RPMI7951 (cell line): Measurements from ENCODE around the gene CATSPERZ. TPM values are rescaled to one million over a fixed set of nuclear protein-coding genes. Genes with fewer than 3 reads are reported as not detected.

Experiments
- DNase-seq: peaks from one replicate; pipeline ENCODE4 v3.0.0-alpha.2; 2012; ENCODE audit warnings: low read depth
- total RNA-seq: library from RNA; depleted of rRNA; stranded (reverse); fragments of >200 nt; shearing (Covaris generic); gene quantifications from 2 replicates; pipeline ENCODE4 v1.2.3, GENCODE V29; 2014

CATSPERZ gene
- total RNA-seq, 1 experiment from 2014 or later, result 1.7 TPM

DNA sequence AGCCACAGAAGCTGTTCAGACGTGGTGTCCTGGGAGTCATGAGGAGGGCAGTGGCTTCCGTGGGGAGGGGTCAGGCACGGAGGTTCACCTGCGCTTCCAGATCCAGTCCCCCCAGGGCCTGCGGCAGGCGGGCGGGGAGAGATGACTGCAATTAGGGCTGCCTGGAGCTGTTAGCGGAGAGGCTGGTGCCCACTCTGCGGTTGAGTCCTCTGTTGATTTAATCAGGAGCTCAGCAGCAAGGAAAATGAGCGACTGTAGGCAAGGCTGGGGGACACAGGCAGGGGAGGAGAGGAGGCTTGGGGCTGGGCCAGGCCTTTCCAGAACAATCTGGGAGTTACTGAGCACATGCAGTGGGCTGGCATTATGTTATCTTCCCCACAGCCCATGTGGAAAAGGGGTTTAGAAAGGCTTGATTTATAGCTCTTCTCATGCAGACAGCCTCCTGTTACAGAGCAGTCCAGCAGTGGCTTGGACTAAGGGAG is 35.7 kb upstream of the CATSPERZ start:
- DNase-seq, result no peak

GRCh38 chr11:64265176-64266160 is 34.7 kb upstream of the CATSPERZ start:
- no peak for DNase-seq

DNA sequence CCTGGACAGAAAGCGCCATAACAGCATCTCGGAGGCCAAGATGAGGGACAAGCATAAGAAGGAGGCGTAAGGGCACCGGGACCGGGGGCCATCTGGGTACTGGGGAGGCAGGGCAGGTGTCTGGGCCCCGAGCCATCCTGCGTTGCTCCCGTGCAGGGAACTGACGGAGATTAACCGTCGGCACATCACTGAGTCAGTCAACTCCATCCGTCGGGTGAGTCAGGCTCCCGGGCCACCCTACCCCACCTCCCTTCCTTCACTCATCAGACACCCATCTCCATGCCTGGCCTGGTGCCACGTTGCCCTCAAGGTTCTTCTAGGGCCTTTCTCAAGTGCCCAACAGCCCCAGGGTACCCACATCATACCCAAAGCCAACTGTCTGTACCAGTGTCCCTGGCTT is 33.8 kb upstream of the CATSPERZ start:
- DNase-seq, result peak; percentile 84

DNA sequence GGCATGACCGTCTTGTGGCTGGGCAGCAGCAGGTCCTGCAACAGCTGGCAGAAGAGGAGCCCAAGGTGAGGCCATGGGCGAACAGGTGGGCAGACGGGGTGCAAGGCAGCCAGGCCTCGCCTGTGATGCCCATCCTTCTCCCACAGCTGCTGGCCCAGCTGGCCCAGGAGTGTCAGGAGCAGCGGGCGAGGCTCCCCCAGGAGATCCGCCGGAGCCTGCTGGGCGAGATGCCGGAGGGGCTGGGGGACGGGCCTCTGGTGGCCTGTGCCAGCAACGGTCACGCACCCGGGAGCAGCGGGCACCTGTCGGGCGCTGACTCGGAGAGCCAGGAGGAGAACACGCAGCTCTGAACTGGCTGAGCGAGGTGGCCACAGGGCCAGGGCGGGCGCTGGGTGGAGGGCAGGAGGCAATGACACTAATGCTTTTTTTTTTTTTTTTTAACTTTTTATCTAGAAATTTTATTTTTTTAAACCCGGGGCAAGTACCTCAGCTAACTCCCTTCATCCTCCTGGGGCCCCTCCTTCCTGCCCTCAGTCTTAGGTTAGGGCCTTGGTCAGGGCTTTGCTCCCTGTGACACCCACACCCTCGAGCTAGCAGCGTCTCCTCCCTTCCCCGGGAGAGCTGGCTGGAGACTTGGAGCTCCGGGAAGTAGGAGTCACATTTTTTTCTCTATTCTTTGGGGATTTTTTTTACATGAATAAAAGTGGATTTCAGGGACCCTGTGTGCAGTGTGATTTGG is 32.8 kb upstream of the CATSPERZ start:
- DNase-seq, result peak; percentile 47

DNA sequence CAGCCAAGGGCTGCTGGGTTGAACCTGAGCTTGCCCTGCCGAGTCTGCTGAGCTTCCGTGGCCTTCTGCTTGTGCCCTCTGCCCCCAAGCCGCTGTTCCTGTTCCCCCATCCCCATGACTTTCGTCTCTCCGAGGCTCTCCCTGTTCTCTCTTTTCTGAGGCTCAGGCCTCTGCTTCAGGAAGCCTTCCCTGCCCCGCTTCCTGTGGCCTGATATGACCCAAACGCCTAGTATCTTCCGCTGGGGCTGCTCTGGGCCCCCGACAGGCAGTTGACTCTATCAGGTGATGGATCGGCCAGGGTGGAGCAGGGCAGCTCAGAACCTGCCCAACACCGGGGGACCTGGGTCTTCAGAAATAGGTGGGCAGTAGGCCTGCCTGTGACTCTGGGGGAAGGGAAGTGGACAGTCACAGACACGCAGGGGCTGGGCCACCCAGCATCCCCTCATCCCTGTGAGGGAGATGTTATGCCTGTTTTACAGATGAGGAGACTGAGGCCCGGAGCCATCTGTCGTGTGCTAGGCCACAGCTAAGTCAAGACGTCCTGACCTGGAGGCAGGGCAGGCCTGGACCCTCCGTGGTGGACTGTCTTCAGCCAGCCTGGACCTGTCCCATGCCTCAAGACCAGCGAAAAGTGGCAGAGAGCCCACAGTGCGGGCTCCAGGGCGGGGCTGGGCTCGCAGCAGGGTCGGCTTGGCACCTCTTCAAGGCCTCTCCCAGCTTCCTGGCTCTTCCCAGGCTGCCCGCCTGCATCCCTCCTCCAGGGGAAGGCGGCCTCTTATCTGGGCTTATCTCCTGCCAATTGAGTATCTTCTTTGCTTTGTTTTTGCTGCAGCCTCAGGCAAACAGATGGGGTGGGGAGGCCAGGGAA is 31.9 kb upstream of the CATSPERZ start:
- DNase-seq, result peak; percentile 98

DNA sequence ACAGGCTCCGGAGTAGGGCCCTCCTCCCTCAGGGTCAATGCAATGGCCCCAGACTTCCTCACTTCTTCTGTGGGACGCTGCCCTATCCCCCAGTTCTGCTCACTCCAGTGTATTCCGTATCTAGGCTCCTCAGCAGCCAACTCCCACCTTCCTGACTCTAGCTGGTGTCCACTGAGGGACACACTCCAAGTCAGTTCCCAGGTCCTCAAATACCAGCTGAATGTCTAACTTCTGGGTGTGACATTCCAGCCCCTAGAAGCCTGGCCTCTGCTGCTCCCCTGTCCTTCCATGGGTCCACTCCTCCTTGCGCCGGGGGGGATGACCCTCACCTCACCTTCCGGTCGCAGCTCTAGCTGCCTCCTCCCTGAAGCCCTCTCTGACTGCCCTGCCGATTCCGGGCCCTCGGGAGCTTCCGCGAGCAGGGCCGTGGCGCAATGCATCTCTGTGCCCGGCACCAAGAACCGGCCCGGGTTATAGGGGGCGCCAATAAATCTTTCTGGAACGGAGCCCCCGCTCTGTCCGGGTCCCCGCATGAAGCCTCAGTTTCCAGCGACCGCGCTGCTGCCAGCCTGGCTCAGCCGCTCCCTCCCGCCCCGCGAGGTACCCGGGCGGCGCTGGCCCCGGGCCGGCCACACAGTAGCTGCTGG is 31.1 kb upstream of the CATSPERZ start:
- no peak for DNase-seq

GRCh38 chr11:64269540-64270220 is 30.5 kb upstream of the CATSPERZ start:
- DNase-seq, result peak; percentile 100

GRCh38 chr11:64275031-64275800 is 24.9 kb upstream of the CATSPERZ start:
- DNase-seq, result no peak

DNA sequence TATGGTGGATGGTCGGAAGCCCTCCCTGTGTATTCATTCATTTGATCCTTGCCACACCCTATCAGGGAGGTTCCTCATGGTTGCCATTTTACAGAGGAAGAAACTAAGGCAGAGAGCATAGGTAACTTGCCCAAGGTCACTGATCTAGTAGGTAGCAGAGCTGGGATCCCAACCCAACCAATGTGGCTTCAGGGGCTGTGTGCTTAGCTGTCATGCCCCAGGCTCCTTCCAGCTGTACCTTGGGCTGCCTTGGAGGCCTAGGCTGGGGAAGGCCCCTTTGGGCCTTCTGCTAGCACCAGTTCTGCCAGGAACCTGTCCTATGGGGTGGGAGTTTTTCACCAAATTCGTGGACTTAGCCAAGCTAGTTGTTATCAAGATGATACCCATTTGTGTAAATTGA is 24.3 kb upstream of the CATSPERZ start:
- no peak for DNase-seq

GRCh38 chr11:64276653-64277431 is 23.3 kb upstream of the CATSPERZ start:
- peak; percentile 87 for DNase-seq

DNA sequence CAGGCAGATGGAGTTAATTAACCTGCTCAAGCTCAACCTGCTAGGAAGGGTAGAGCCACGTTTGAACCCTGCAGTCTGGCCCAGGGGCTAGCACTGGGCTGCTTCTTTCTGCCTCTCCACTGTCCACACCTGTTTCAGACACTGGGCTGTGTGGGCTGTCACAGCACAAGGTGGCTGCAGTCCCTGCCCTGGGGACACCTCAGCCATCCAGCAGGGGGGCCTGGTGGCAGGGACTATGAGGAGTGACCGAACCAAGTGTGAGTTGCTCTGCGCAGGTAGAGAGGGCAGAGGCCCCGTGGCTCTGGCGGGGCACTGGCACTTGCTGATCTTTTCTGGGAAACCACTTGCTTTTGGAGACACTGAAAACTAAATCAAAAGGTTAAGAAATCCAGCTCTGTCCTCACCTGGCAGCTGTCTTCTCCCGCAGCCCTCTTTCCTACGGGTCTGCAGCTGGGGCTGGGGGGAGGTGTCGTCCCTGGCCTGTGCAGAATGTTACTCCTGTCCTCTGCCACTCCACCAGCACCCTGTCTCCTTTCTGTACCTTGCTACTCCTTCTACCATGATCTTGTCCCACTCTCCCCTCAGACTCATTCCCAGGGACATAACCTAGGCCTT is 21.5 kb upstream of the CATSPERZ start:
- no peak for DNase-seq

DNA sequence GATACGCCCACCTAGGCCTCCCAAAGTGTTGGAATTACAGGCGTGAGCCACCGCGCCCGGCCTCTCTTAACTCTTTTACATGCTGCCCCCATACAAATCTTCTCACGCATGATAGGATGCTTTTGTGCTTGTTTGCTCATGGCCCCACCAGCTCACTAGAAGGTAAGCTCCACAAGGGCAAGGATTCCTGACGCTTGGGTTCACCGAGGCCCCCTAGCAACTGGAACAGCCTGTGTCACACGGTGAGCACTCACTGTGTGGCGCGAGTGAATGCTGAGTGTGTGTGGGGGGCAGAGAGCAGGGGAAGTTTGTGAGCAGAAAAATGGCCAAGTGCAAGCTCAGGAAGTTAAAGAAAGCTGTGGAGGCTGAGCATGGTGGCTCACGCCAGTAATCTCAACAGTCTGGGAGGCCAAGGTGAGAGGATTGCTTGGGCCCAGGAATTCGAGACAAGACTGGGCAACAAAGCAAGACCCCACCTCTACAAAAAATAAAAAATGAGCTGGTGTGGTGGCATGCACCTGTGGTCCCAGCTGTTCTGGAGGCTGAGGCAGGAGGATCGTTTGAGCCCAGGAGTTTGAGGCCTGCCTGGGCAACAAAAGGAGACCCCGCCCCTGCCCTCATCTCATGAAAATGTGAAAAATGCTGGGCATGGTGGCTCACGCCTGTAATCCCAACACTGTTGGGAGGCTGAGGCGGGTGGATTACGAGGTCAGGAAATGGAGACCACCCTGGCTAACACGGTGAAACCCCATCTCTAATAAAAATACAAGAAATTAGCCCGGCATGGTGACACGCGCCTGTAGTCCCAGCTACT is 18.0 kb upstream of the CATSPERZ start:
- no peak for DNase-seq

- no peak for DNase-seq
Measured at GRCh38 chr11:64283092-64283491, 17.1 kb upstream of the CATSPERZ start.

GRCh38 chr11:64284048-64284961 is 15.9 kb upstream of the CATSPERZ start, which contains the start of gene BAD:
Gene BAD, minus strand, starts transcription at chr11:64284665. Its CDS starts 297 bp downstream, at chr11:64284368.
- peak; percentile 90 for DNase-seq

GRCh38 chr11:64284962-64285884 is 14.9 kb upstream of the CATSPERZ start, which contains the start of gene GPR137:
Gene GPR137, plus strand, starts transcription at chr11:64285848. Its CDS starts 677 bp downstream, at chr11:64286525.
- peak; percentile 73 for DNase-seq
